Type B pancreatic cell (in vitro differentiated cells): ENCODE results near the gene STK40. TPM values are rescaled to one million over a fixed set of nuclear protein-coding genes. Genes with fewer than 3 reads are reported as not detected.

Source experiments
- DNase-seq: peaks from one replicate; pipeline ENCODE4 v3.0.0; 2021; ENCODE audit warnings: mixed read lengths; ENCODE audit not compliant: unreplicated experiment; ENCODE audit errors: extremely low spot score
- H3K27ac Mint-ChIP-seq: 2 replicates; pipeline ENCODE4 v1.8.0; 2021; ENCODE audit warnings: mild to moderate bottlenecking, mixed read lengths
- H3K27me3 Mint-ChIP-seq: 2 replicates; pipeline ENCODE4 v1.8.0; 2021; ENCODE audit warnings: mixed read lengths
- H3K36me3 Mint-ChIP-seq: 2 replicates; pipeline ENCODE4 v1.8.0; 2021; ENCODE audit warnings: mixed read lengths
- H3K4me1 Mint-ChIP-seq: one replicate; pipeline ENCODE4 v1.8.0; 2021; ENCODE audit warnings: mixed read lengths; ENCODE audit not compliant: unreplicated experiment
- H3K4me3 Mint-ChIP-seq: 2 replicates; pipeline ENCODE4 v1.8.0; 2021; ENCODE audit warnings: mild to moderate bottlenecking, mixed read lengths
- H3K9me3 Mint-ChIP-seq: 2 replicates; pipeline ENCODE4 v1.8.0; 2021; ENCODE audit warnings: mixed read lengths
- CTCF ChIP-seq: fragments of 200-600 bp; sonication (generic); conservative IDR thresholded peaks from 2 replicates; pipeline ENCODE4 v1.5.0; 2021; ENCODE audit warnings: antibody characterized with exemption, mild to moderate bottlenecking
- total RNA-seq: library from RNA; stranded (reverse); gene quantifications from 2 replicates; pipeline ENCODE4 v1.2.1, GENCODE V29; 2021; ENCODE audit warnings: low replicate concordance

STK40 gene
- total RNA-seq, 1 donor from 2014 or later = 58.5 TPM

DNA sequence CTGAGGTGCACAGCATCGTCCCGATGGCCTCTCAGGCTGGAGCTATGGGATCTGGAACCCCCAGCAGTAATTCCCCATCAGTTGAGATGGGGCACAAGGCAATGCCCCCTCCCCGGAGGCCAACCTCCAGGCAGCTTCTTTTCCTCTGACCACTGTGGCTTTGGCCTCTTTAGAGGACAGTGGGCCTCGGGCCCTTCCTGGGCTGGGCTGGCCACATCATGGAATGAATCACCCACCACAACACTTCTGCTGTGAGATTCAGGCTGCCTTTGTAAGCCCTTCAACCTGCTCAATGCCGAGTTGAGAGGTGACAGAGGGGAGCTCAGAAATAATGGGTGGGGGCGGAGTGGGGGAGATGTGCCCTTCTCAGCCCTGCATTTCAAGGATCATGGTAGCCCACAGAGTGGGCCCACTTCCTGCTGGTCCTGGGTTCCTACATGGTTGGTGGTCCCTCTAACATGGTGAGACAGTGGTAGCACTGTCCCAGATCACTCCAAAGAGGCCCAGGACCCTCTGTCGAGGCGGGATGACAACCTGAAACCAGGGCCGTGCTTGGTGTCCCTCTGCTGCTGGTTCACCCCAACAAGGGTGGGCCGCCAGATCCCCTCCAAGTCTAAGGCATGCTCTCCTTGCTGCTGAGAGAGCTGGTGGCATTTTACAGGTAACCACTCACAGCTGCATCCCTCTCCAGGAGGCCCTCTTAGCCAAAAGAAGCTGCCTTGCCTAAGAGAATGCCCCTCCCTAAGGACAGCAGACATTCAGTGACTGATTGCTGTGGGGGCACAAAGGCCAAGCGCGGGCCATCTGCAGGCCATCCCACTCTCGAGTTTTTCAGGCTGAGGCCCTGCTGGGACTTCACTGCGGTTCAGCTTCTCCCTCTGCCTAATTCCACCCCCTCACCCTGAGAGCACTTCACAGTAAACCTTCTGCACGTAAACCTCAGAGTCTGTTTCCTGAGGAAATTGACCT is 32.5 kb downstream of the STK40 start:
- H3K4me1 Mint-ChIP-seq = peaks cover 16% of the 10 kb centered on the region
- peaks cover 25% of the 10 kb centered on the region for H3K36me3 Mint-ChIP-seq

GRCh38 chr1:36352125-36352909 is 33.4 kb downstream of the STK40 start:
- Mint-ChIP-seq H3K27ac (no peak overlapping the region), H3K4me3 (no peak overlapping the region), H3K27me3 (no peaks in the 10 kb centered on the region), H3K36me3 (peaks cover 27% of the 10 kb centered on the region), H3K4me1 (peaks cover 16% of the 10 kb centered on the region), H3K9me3 (no peaks in the 10 kb centered on the region)
- TF ChIP-seq CTCF = no peak
- no peak for DNase-seq

More for the DNA sequence above, 32.5 kb downstream of the STK40 start:
- Mint-ChIP-seq H3K4me3 (no peak overlapping the region), H3K27ac (no peak overlapping the region), H3K9me3 (no peaks in the 10 kb centered on the region), H3K27me3 (no peaks in the 10 kb centered on the region)
- no peak for DNase-seq
- no peak for TF ChIP-seq CTCF

GRCh38 chr1:36351227-36351977 is 34.3 kb downstream of the STK40 start:
- Mint-ChIP-seq H3K4me1 (peaks cover 16% of the 10 kb centered on the region), H3K9me3 (no peaks in the 10 kb centered on the region), H3K27me3 (no peaks in the 10 kb centered on the region), H3K27ac (no peak overlapping the region), H3K4me3 (no peak overlapping the region), H3K36me3 (peaks cover 24% of the 10 kb centered on the region)
- TF ChIP-seq CTCF = no peak
- DNase-seq = no peak

DNA sequence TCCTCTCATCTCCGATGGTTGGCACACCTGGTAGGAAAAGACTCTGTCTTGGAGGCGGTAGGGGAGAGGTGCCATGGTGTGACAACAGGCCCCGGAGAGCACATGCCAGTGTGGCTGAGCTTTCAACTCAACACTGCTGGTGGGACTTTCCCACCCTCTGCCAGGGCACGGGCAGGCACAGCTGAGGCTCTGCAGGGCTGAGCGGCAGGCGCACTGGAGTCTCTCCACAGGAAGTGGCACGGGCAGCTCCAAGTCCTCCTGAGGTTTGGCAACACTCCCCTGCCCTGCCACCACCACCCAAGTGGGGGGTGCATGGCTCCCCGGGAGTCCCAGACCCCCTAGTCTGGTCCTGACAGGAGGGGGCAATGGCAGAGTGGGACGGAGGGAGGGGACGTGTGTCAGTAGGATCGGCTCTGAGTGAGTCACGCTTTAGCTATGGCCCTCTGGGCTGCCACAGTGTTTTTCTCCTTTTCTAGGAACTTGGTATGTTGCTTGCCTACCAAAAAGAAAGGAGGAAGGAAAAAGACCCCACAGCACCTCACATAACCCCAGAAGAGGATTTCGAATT is 35.0 kb downstream of the STK40 start:
- no peaks in the 10 kb centered on the region for H3K27me3 Mint-ChIP-seq

More for the DNA sequence above, 35.0 kb downstream of the STK40 start:
- H3K4me1 Mint-ChIP-seq = peaks cover 16% of the 10 kb centered on the region
- TF ChIP-seq CTCF = no peak
- no peak overlapping the region for H3K4me3 Mint-ChIP-seq
- H3K27ac Mint-ChIP-seq = no peak overlapping the region
- no peaks in the 10 kb centered on the region for H3K9me3 Mint-ChIP-seq
- H3K36me3 Mint-ChIP-seq = peaks cover 24% of the 10 kb centered on the region
- DNase-seq = no peak
